ENCODE data around the gene EXOC4.

DNA sequence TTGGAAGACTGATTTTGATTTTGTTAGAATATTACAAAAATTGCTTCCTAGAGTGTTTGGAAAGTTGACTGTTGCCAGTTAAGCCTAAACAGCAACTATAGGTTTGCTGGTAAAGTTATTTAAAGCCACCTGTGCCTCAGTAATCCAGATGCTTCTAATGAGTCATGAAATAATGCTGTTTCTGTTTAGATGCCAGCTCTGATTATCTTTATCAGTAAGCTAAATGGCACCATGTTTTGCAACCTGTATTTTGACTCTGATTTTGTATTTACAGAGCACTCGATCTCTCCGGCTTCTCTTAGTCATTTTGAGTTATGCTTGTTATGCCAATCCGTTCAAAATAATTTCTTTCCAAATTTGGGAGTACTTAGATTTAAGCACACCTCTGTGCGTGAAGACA is 366.1 kb downstream of the EXOC4 start:
- no peak for TF ChIP-seq POLR2AphosphoS5 (IDR thresholded peaks at IDR 0.05)
- TF ChIP-seq, protein P1, sequence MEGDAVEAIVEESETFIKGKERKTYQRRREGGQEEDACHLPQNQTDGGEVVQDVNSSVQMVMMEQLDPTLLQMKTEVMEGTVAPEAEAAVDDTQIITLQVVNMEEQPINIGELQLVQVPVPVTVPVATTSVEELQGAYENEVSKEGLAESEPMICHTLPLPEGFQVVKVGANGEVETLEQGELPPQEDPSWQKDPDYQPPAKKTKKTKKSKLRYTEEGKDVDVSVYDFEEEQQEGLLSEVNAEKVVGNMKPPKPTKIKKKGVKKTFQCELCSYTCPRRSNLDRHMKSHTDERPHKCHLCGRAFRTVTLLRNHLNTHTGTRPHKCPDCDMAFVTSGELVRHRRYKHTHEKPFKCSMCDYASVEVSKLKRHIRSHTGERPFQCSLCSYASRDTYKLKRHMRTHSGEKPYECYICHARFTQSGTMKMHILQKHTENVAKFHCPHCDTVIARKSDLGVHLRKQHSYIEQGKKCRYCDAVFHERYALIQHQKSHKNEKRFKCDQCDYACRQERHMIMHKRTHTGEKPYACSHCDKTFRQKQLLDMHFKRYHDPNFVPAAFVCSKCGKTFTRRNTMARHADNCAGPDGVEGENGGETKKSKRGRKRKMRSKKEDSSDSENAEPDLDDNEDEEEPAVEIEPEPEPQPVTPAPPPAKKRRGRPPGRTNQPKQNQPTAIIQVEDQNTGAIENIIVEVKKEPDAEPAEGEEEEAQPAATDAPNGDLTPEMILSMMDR (IDR thresholded peaks at IDR 0.05): no peak

Data from transverse colon (tissue), 4 donors.